Measurements from ENCODE around the gene DUSP15.

The DUSP15 gene

DNA sequence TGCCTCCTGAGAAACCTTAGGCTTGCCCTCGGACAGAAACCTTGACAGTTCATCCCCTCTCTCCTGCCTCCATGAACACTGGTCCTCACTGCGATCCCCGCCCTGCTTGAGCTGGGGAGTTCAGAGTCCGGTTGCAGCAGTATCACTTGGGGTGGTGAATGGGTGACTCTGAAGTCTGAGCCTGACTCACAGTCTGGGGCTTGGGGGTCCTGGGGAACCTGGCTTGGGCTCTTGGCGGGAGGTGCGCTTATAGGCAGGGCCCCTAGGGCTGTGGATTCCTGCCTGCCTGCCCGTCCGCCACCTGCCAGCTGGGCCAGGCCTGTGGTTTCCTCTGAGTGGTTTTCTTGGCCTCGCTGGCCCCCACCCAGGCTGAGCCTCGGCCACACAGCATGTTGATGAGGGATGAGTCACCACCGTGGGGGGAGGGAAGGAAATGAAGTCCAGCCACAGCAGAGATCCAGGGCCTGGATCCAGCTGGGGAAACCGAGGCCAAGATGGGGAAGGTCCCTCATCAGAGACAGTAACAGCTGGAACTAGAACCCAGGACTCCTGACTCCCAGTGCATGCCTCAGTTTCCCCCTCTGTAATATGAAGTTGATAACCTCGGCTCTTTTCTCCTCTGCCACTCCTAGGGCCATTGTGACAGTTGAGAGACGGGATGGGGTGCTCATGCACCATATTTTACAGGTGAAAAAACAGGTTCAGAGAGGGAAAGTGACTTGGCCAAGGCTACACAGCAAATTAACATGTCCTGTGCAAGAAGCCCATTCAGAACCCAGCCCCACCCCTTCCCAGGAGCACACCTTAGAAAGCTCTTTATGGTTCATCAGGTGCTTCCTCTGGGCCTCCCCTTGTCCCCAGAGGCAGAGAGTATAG lies 34.1 kb downstream of the DUSP15 start:
- DNase-seq (ENCODE audit: low read depth) = peak; percentile 96
- H3K4me3 ChIP-seq (ENCODE audit: low read depth, low read length) = no peak overlapping the region
- TF ChIP-seq, protein P1, sequence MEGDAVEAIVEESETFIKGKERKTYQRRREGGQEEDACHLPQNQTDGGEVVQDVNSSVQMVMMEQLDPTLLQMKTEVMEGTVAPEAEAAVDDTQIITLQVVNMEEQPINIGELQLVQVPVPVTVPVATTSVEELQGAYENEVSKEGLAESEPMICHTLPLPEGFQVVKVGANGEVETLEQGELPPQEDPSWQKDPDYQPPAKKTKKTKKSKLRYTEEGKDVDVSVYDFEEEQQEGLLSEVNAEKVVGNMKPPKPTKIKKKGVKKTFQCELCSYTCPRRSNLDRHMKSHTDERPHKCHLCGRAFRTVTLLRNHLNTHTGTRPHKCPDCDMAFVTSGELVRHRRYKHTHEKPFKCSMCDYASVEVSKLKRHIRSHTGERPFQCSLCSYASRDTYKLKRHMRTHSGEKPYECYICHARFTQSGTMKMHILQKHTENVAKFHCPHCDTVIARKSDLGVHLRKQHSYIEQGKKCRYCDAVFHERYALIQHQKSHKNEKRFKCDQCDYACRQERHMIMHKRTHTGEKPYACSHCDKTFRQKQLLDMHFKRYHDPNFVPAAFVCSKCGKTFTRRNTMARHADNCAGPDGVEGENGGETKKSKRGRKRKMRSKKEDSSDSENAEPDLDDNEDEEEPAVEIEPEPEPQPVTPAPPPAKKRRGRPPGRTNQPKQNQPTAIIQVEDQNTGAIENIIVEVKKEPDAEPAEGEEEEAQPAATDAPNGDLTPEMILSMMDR (IDR thresholded peaks at IDR 0.05; ENCODE audit: low read depth, low read length) = no peak
- TF ChIP-seq, protein P2, sequence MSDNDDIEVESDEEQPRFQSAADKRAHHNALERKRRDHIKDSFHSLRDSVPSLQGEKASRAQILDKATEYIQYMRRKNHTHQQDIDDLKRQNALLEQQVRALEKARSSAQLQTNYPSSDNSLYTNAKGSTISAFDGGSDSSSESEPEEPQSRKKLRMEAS (IDR thresholded peaks at IDR 0.05; ENCODE audit: low read depth, low read length) = 0 out of 2 replicates have a peak, but pooled peaks have one; percentile 9

DNA sequence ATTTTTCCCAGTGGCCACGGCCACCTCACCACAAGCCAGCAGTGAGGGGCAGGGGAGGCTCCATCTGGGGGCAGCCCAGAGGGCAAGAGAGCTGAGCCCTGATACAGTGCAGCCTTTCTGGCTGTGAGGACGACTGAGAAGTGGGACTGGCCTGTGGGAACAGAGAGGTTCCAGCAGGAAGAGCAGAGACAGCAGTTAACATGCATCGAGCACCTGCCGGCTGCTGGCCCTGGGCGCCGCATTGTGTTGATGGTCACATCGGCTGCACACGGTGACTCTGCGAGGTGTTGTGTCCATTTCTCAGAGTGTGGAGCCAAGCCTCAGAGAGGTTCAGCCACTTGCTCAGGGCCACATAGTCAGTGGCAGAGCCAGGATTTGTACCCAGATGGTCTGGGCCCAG lies 34.8 kb downstream of the DUSP15 start:
- TF ChIP-seq POLR2A (IDR thresholded peaks at IDR 0.05; ENCODE audit: extremely low read depth, insufficient read length) (no peak), MYC (IDR thresholded peaks at IDR 0.05; ENCODE audit: low read depth, low read length) (no peak)
- TF ChIP-seq, protein P1 (IDR thresholded peaks at IDR 0.05; ENCODE audit: low read depth, low read length) = no peak
- TF ChIP-seq, protein P2 (IDR thresholded peaks at IDR 0.05; ENCODE audit: low read depth, low read length) = no peak

DNA sequence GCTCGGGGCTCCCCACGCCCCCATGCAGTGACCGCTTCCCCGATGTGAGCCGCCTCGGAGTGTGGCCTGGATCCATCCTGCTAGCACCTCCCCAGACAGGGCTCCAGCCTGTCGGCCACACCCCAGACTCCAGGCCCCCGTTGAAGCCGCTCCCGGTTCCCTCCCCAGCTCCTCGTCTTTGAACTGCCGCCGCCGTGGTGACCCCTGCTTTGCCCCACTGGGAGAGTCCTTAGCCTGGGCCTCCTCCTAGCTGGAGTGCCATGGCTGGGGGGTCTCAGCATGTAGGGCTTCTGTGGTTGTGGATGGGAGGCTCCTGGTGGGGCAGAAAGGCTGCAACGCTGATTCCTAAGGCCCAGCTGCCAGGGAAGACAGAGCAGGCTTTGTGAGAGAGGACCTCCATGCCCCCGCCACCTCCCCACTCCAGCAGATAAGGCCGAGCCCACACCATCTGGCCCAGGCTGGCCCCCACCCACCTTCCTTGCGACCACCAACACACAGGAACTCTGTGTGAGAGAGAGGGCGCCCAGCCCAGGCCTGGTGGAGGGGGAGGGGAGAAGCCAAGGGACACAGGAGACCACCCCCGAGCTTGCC lies 36.3 kb downstream of the DUSP15 start:
- TF ChIP-seq POLR2A (IDR thresholded peaks at IDR 0.05; ENCODE audit: extremely low read depth, insufficient read length) (no peak), MYC (IDR thresholded peaks at IDR 0.05; ENCODE audit: low read depth, low read length) (no peak)
- TF ChIP-seq, protein P2 (IDR thresholded peaks at IDR 0.05; ENCODE audit: low read depth, low read length) = no peak
- no peak for DNase-seq (ENCODE audit: low read depth)
- no peak overlapping the region for H3K4me3 ChIP-seq (ENCODE audit: low read depth, low read length)

More for the DNA sequence above, 34.8 kb downstream of the DUSP15 start:
- no peak overlapping the region for H3K4me3 ChIP-seq (ENCODE audit: low read depth, low read length)
- DNase-seq (ENCODE audit: low read depth) = no peak

DNA sequence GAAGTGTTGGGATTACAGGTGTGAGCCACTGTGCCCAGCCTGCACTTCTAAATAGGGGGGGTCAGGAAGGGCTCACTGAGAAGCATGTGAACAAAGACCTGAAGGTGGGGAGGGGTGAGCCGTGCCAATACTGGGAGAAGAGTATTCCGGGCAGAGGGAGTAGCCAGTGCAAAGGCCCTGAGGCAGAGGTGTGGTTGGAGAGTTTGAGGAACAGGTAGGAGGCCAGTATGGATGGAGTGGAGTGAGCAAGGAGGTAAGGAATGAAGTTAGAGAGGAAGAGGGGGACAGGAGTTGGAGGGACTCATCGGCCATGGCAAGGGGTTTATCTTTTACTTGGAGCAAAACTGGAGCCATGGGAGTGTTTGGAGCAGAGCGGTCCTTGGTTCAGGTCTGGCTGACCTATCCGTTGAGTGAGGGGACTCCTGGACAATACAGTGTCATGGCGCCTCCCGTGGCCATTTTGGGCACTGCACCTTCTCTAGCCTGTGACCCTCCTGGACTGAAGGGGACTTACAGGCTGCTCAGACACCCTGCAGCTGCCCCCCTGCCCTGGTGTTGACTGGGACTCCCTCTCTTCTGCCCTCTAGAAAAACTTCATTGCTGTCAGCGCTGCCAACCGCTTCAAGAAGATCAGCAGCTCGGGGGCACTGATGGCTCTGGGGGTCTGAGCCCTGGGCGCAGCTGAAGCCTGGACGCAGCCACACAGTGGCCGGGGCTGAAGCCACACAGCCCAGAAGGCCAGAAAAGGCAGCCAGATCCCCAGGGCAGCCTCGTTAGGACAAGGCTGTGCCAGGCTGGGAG lies 37.0 kb downstream of the DUSP15 start:
- H3K4me3 ChIP-seq (ENCODE audit: low read depth, low read length) = no peak overlapping the region
- TF ChIP-seq POLR2A (IDR thresholded peaks at IDR 0.05; ENCODE audit: extremely low read depth, insufficient read length) = no peak
- TF ChIP-seq, protein P1 (IDR thresholded peaks at IDR 0.05; ENCODE audit: low read depth, low read length) = peak; percentile 89
- no peak for TF ChIP-seq MYC (IDR thresholded peaks at IDR 0.05; ENCODE audit: low read depth, low read length)
- TF ChIP-seq, protein P2 (IDR thresholded peaks at IDR 0.05; ENCODE audit: low read depth, low read length) = peak; percentile 7; the same call in 1 of the 2 replicates
- DNase-seq (ENCODE audit: low read depth) = peak; percentile 72

DNA sequence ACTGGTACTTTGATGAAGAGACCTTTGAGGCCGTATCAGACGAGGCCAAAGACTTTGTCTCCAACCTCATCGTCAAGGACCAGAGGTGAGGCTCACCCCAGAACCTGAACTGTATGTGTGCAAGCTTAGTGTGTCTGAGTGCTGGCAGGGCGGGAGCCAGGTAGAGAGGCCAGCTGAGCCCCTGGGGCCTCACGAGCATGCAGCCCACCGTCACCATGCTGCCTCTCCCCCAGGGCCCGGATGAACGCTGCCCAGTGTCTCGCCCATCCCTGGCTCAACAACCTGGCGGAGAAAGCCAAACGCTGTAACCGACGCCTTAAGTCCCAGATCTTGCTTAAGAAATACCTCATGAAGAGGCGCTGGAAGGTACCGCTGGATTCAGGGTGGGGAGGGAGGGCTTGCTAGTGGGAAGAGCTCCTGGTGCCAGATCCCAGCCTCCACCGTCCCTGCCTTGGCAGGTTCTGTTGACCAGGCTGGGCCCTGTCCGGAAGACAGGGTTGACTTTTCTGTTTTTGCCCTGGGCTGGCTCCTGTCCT lies 38.5 kb downstream of the DUSP15 start:
- DNase-seq (ENCODE audit: low read depth) = no peak
- TF ChIP-seq, protein P2 (IDR thresholded peaks at IDR 0.05; ENCODE audit: low read depth, low read length) = no peak
- no peak overlapping the region for H3K4me3 ChIP-seq (ENCODE audit: low read depth, low read length)

DNA sequence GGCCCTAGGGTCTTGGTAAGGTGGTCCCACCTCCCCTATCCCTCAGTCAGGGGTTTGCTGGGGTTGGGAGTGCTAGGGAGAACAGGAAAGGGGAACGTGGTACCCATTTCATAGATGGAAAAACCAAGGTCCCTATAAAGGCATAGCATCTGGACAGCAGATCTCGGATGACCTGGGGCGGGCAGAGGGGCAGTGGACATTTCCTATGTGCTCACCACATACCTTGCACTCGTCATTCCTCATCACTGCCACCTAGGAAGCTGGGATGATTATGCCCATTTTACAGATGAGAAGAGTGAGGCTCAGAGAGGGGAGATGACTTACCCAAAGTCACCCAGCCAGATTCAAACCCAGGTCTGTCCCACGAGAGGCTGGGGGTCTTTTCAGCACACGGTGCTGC lies 39.1 kb downstream of the DUSP15 start:
- TF ChIP-seq MYC (IDR thresholded peaks at IDR 0.05; ENCODE audit: low read depth, low read length) = no peak
- TF ChIP-seq, protein P1 (IDR thresholded peaks at IDR 0.05; ENCODE audit: low read depth, low read length) = no peak
- TF ChIP-seq, protein P2 (IDR thresholded peaks at IDR 0.05; ENCODE audit: low read depth, low read length) = no peak
- no peak for TF ChIP-seq POLR2A (IDR thresholded peaks at IDR 0.05; ENCODE audit: extremely low read depth, insufficient read length)
- H3K4me3 ChIP-seq (ENCODE audit: low read depth, low read length) = no peak overlapping the region
- DNase-seq (ENCODE audit: low read depth) = no peak

All from NB4 (cell line).